ENCODE results near the gene TXNDC17.

The TXNDC17 gene

DNA sequence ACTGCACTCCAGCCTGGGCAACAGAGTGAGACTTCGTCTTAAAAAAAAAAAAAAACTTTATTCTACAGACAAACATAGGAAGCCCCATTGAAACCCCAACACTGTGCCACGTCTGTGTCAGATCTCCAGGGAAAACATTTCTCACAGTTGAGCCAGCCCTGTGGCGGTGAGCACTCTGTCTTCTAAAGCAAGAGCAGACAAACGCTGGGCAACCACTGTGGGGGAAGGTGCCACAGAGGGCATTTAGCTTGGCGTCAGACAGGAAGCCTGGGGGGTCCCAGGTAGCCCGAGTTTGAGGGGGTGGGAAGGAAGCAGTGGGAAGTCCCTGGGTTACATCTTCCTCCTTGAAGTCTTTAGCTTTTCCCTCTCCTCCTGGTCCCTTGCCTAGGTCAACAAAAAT, 26.7 kb downstream of the TXNDC17 start:
- TF ChIP-seq POLR2AphosphoS5 (IDR thresholded peaks at IDR 0.05; ENCODE audit: low read depth, low read length) (no peak), SIN3A (IDR thresholded peaks at IDR 0.05; ENCODE audit: borderline replicate concordance, insufficient read depth, low read length) (no peak), FOXP2 (optimal IDR thresholded peaks at IDR 0.05; ENCODE audit: borderline replicate concordance, extremely low read depth, extremely low read length, insufficient read depth) (no peak), TAF1 (IDR thresholded peaks at IDR 0.05; ENCODE audit: borderline replicate concordance, insufficient read depth, low read length) (no peak)
- TF ChIP-seq, protein P1, sequence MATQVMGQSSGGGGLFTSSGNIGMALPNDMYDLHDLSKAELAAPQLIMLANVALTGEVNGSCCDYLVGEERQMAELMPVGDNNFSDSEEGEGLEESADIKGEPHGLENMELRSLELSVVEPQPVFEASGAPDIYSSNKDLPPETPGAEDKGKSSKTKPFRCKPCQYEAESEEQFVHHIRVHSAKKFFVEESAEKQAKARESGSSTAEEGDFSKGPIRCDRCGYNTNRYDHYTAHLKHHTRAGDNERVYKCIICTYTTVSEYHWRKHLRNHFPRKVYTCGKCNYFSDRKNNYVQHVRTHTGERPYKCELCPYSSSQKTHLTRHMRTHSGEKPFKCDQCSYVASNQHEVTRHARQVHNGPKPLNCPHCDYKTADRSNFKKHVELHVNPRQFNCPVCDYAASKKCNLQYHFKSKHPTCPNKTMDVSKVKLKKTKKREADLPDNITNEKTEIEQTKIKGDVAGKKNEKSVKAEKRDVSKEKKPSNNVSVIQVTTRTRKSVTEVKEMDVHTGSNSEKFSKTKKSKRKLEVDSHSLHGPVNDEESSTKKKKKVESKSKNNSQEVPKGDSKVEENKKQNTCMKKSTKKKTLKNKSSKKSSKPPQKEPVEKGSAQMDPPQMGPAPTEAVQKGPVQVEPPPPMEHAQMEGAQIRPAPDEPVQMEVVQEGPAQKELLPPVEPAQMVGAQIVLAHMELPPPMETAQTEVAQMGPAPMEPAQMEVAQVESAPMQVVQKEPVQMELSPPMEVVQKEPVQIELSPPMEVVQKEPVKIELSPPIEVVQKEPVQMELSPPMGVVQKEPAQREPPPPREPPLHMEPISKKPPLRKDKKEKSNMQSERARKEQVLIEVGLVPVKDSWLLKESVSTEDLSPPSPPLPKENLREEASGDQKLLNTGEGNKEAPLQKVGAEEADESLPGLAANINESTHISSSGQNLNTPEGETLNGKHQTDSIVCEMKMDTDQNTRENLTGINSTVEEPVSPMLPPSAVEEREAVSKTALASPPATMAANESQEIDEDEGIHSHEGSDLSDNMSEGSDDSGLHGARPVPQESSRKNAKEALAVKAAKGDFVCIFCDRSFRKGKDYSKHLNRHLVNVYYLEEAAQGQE (IDR thresholded peaks at IDR 0.05; ENCODE audit: insufficient read depth in 1 of 2, low read depth in 2 of 2, low read length in 2 of 2), result no peak

DNA sequence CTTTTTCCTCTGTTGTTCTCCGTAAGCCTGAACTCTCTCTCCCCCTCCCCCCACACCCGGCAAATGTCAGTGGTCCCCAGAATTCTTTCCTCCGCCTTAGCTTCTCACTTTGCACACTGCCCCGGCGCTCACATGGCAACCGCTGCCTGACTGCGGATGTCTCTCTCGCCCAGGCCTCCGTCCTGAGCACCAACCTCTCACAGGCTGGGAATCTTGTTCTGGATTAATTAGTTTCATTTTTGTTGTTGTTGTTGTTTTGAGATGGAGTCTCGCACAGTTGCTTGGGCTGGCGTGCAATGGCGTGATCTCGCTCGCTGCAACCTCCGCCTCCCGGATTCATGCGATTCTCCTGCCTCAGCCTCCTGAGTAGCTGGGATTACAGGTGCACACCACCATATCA, 27.4 kb downstream of the TXNDC17 start:
- TF ChIP-seq SIN3A (IDR thresholded peaks at IDR 0.05; ENCODE audit: borderline replicate concordance, insufficient read depth, low read length), result no peak
- TF ChIP-seq TAF1 (IDR thresholded peaks at IDR 0.05; ENCODE audit: borderline replicate concordance, insufficient read depth, low read length), result no peak
- TF ChIP-seq, protein P1 (IDR thresholded peaks at IDR 0.05; ENCODE audit: insufficient read depth in 1 of 2, low read depth in 2 of 2, low read length in 2 of 2), result no peak
- no peak for TF ChIP-seq POLR2AphosphoS5 (IDR thresholded peaks at IDR 0.05; ENCODE audit: low read depth, low read length)
- TF ChIP-seq FOXP2 (optimal IDR thresholded peaks at IDR 0.05; ENCODE audit: borderline replicate concordance, extremely low read depth, extremely low read length, insufficient read depth), result no peak

DNA sequence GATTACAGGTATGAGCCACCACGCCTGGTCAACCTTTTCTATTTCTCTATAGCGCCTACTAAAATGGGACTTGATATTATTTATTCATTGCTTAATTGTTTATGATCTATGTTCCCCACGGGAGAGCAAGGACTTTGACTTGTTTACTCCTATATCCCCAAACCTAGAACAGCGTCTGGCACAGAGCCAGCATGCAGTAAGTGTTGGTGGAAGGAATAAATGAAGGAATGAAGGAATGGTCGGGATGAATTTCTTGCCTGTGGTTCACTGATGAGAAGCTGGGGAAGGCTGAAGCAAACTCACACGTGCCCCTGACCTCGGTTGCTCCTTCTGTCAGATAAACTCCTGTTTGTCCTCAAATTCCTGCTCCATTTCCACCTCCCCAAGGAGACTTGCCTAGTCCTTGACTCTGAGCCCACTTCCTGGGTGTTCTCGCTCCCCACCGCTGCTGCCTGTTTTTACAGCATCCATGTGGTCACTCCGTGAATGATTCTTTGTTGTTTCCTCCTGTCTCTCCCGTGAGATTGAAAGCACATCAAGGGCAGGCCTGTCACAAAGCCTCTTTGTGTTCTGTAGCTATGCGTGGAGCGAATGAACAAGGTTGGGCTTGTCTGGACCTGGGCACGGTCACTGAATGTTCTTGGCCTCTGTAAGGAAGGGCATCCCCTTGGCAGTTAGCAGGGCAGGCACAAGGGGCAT, 28.0 kb downstream of the TXNDC17 start:
- TF ChIP-seq POLR2AphosphoS5 (IDR thresholded peaks at IDR 0.05; ENCODE audit: low read depth, low read length), result no peak
- no peak for TF ChIP-seq FOXP2 (optimal IDR thresholded peaks at IDR 0.05; ENCODE audit: borderline replicate concordance, extremely low read depth, extremely low read length, insufficient read depth)
- TF ChIP-seq, protein P1 (IDR thresholded peaks at IDR 0.05; ENCODE audit: insufficient read depth in 1 of 2, low read depth in 2 of 2, low read length in 2 of 2), result no peak
- no peak for TF ChIP-seq SIN3A (IDR thresholded peaks at IDR 0.05; ENCODE audit: borderline replicate concordance, insufficient read depth, low read length)
- TF ChIP-seq TAF1 (IDR thresholded peaks at IDR 0.05; ENCODE audit: borderline replicate concordance, insufficient read depth, low read length), result no peak

- TF ChIP-seq SIN3A (IDR thresholded peaks at IDR 0.05; ENCODE audit: borderline replicate concordance, insufficient read depth, low read length) (no peak), FOXP2 (optimal IDR thresholded peaks at IDR 0.05; ENCODE audit: borderline replicate concordance, extremely low read depth, extremely low read length, insufficient read depth) (no peak), POLR2AphosphoS5 (IDR thresholded peaks at IDR 0.05; ENCODE audit: low read depth, low read length) (no peak), TAF1 (IDR thresholded peaks at IDR 0.05; ENCODE audit: borderline replicate concordance, insufficient read depth, low read length) (no peak)
- TF ChIP-seq, protein P1 (IDR thresholded peaks at IDR 0.05; ENCODE audit: insufficient read depth in 1 of 2, low read depth in 2 of 2, low read length in 2 of 2), result no peak
Observed at GRCh38 chr17:6669479-6670212, 28.8 kb downstream of the TXNDC17 start.

All from PFSK-1 (cell line).